Natural killer cell (primary cell): ENCODE measurements around the gene TMEM8B. TPM values are rescaled to one million over a fixed set of nuclear protein-coding genes. Genes with fewer than 3 reads are reported as not detected.
A peak's percentile ranks its signal among the peaks of the same experiment; 100 is the strongest.

Source experiments
- ATAC-seq, 3 donors: fragments of 150-1000 bp in 2 of 3; fragments of 200-7000 bp in 1 of 3; cut with Tn5 transposase; 1 replicate in 1 of 3; 2 replicates in 2 of 3; pipeline ENCODE4 v1.10.0; 2021; ENCODE audit warnings: mild to moderate bottlenecking in 2 of 3, moderate library complexity in 2 of 3
- DNase-seq, 2 donors: peaks; one replicate each; pipeline versions ENCODE4 v3.0.0 to v3.0.0-alpha.2; 2013 to 2021; ENCODE audit warnings: mixed read lengths in 1 of 2
- H3K27ac ChIP-seq: one replicate; pipeline ENCODE4 v1.5.1; 2013; ENCODE audit warnings: mild to moderate bottlenecking, low read length
- H3K27me3 ChIP-seq: one replicate; pipeline ENCODE4 v1.6.1; 2013; ENCODE audit warnings: low read length; ENCODE audit not compliant: control insufficient read depth, insufficient read depth
- H3K36me3 ChIP-seq: one replicate; pipeline ENCODE4 v1.6.1; 2013; ENCODE audit warnings: low read length; ENCODE audit not compliant: control insufficient read depth, insufficient read depth
- H3K4me1 ChIP-seq: one replicate; pipeline ENCODE4 v1.6.1; 2013; ENCODE audit warnings: low read length; ENCODE audit not compliant: control insufficient read depth, insufficient read depth
- H3K4me3 ChIP-seq: one replicate; pipeline ENCODE4 v1.5.1; 2013; ENCODE audit warnings: low read length
- H3K9me3 ChIP-seq: one replicate; pipeline ENCODE4 v1.6.1; 2013; ENCODE audit warnings: low read length; ENCODE audit not compliant: control insufficient read depth, insufficient read depth
- H3K27ac Mint-ChIP-seq, 2 donors: one replicate each; pipeline ENCODE4 v1.8.0; 2022; ENCODE audit warnings: mild to moderate bottlenecking in 2 of 2, mixed read lengths in 2 of 2, moderate library complexity in 1 of 2
- H3K27me3 Mint-ChIP-seq, 2 donors: one replicate each; pipeline ENCODE4 v1.8.0; 2022; ENCODE audit warnings: low read depth in 2 of 2, mixed read lengths in 2 of 2
- H3K36me3 Mint-ChIP-seq: one replicate; pipeline ENCODE4 v1.8.0; 2022; ENCODE audit warnings: mixed read lengths
- H3K4me1 Mint-ChIP-seq, 2 donors: one replicate each; pipeline ENCODE4 v1.8.0; 2022; ENCODE audit warnings: mixed read lengths in 2 of 2
- H3K4me3 Mint-ChIP-seq: one replicate; pipeline ENCODE4 v1.8.0; 2022; ENCODE audit warnings: mild to moderate bottlenecking, moderate library complexity, mixed read lengths
- H3K9me3 Mint-ChIP-seq, 2 donors: one replicate each; pipeline ENCODE4 v1.8.0; 2022; ENCODE audit warnings: mixed read lengths in 2 of 2
- WGBS: methylation state at CpG from one replicate; pipeline ENCODE4 v1.1.7; 2013; ENCODE audit warnings: missing lambda C conversion rate; ENCODE audit not compliant: insufficient coverage; 5-methylcytosine and 5-hydroxymethylcytosine counted together
- intact Hi-C: fragments of 100-400 bp; cut with micrococcal nuclease; formaldehyde crosslinking; loops from one replicate; pipeline ENCODE4 v1.14.2; 2022
- total RNA-seq, 4 donors: library from RNA; stranded (reverse); fragments of 120-200 nt in 1 of 4; gene quantifications; one replicate each; pipeline versions ENCODE4 v1.2.3 to v1.2.4, GENCODE V29; 2013 to 2022
- TF ChIP-seq, protein P1 (sequence below): fragments of 200-600 bp; IDR thresholded peaks from one replicate; pipeline ENCODE4 v1.8.0; 2022; ENCODE audit warnings: antibody characterized with exemption

TMEM8B gene
- total RNA-seq, 3 donors from 2014 or later (not counting 1 experiment from before 2014, with no cell fraction given): 5.2 to 7.8 (median 5.4) TPM

- no peak for DNase-seq
- no peak overlapping the region for H3K4me3 Mint-ChIP-seq
- H3K27me3 Mint-ChIP-seq: peaks cover 20 to 46% of the 10 kb centered on the region in 2 donors
- H3K27ac ChIP-seq: no peak overlapping the region
- no peak for ATAC-seq
- no peaks in the 10 kb centered on the region for H3K9me3 Mint-ChIP-seq
- no peaks in the 10 kb centered on the region for H3K36me3 Mint-ChIP-seq
- H3K36me3 ChIP-seq: no peaks in the 10 kb centered on the region
- H3K4me3 ChIP-seq: no peak overlapping the region
- TF ChIP-seq, protein P1, sequence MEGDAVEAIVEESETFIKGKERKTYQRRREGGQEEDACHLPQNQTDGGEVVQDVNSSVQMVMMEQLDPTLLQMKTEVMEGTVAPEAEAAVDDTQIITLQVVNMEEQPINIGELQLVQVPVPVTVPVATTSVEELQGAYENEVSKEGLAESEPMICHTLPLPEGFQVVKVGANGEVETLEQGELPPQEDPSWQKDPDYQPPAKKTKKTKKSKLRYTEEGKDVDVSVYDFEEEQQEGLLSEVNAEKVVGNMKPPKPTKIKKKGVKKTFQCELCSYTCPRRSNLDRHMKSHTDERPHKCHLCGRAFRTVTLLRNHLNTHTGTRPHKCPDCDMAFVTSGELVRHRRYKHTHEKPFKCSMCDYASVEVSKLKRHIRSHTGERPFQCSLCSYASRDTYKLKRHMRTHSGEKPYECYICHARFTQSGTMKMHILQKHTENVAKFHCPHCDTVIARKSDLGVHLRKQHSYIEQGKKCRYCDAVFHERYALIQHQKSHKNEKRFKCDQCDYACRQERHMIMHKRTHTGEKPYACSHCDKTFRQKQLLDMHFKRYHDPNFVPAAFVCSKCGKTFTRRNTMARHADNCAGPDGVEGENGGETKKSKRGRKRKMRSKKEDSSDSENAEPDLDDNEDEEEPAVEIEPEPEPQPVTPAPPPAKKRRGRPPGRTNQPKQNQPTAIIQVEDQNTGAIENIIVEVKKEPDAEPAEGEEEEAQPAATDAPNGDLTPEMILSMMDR: no peak
- intact Hi-C loops: no loop called here
- H3K9me3 ChIP-seq: no peaks in the 10 kb centered on the region
- H3K4me1 ChIP-seq: no peaks in the 10 kb centered on the region
- peaks cover 9% of the 10 kb centered on the region for H3K27me3 ChIP-seq
- H3K4me1 Mint-ChIP-seq: no peaks in the 10 kb centered on the region
- no peak overlapping the region for H3K27ac Mint-ChIP-seq
These were observed 69.3 kb downstream of the TMEM8B start for GRCh38 chr9:35898337-35898736.

GRCh38 chr9:35899021-35899420 is 70.0 kb downstream of the TMEM8B start:
- Mint-ChIP-seq H3K27ac (no peak overlapping the region), H3K27me3 (peaks cover 17 to 40% of the 10 kb centered on the region in 2 donors), H3K36me3 (no peaks in the 10 kb centered on the region), H3K4me1 (no peaks in the 10 kb centered on the region), H3K4me3 (no peak overlapping the region), H3K9me3 (no peaks in the 10 kb centered on the region)
- intact Hi-C loops: no loop called here
- Histone ChIP-seq H3K36me3 (no peaks in the 10 kb centered on the region), H3K9me3 (no peaks in the 10 kb centered on the region), H3K27me3 (peaks cover 9% of the 10 kb centered on the region), H3K4me1 (no peaks in the 10 kb centered on the region), H3K27ac (no peak overlapping the region), H3K4me3 (no peak overlapping the region)
- DNase-seq (no peak), ATAC-seq (no peak)
- TF ChIP-seq, protein P1: no peak
- 81% methylated on average over 2 of the region's 2 CpGs for WGBS

DNA sequence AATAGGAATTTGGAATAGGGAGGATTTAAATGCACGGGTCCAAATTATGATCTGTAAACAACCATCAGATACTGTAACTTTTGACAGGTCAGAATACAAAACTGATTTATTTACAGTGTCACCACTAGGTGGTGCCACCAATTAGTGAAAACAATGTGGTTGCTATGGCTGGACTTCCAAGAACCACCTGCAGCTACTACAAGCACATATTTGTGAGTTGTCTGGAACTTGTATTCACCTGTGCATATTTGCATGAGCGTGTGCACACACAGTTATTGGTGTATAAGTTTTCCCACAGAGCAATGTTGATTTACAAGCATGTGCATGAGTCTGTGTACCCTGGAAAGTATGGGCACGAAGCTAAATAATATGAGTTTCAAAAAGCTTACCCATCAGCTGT is 74.0 kb downstream of the TMEM8B start:
- WGBS: 54% methylated on average over 2 of the region's 3 CpGs
- TF ChIP-seq, protein P1: peak; percentile 85
- DNase-seq (peak in 1 of 2 donors; percentile 78), ATAC-seq (peak; percentile 49 to 66 (median 62))
- Histone ChIP-seq H3K27me3 (peaks cover 7% of the 10 kb centered on the region), H3K9me3 (no peaks in the 10 kb centered on the region), H3K4me1 (peaks cover 5% of the 10 kb centered on the region), H3K27ac (no peak overlapping the region), H3K4me3 (no peak overlapping the region), H3K36me3 (no peaks in the 10 kb centered on the region)
- Mint-ChIP-seq H3K4me3 (no peak overlapping the region), H3K36me3 (no peaks in the 10 kb centered on the region), H3K27ac (no peak overlapping the region), H3K27me3 (peaks cover 15 to 26% of the 10 kb centered on the region in 2 donors), H3K4me1 (peaks cover 0 to 5% of the 10 kb centered on the region in 2 donors), H3K9me3 (no peaks in the 10 kb centered on the region)
- intact Hi-C loops: no loop called here

GRCh38 chr9:35904338-35904737 is 75.3 kb downstream of the TMEM8B start:
- Mint-ChIP-seq H3K4me3 (no peak overlapping the region), H3K27me3 (peaks cover 15 to 26% of the 10 kb centered on the region in 2 donors), H3K27ac (no peak overlapping the region), H3K9me3 (no peaks in the 10 kb centered on the region), H3K36me3 (no peaks in the 10 kb centered on the region), H3K4me1 (peaks cover 0 to 5% of the 10 kb centered on the region in 2 donors)
- TF ChIP-seq, protein P1: no peak
- H3K27me3 ChIP-seq: peaks cover 7% of the 10 kb centered on the region
- no peaks in the 10 kb centered on the region for H3K36me3 ChIP-seq
- WGBS: 77% methylated on average over 4 of the region's 8 CpGs
- intact Hi-C loops: no loop called here
- no peak overlapping the region for H3K4me3 ChIP-seq
- DNase-seq (no peak), ATAC-seq (no peak)
- peaks cover 10% of the 10 kb centered on the region for H3K4me1 ChIP-seq
- H3K9me3 ChIP-seq: no peaks in the 10 kb centered on the region
- no peak overlapping the region for H3K27ac ChIP-seq
